HFFc6 (cell line): ENCODE data around the gene KRTAP21-2. TPM values are rescaled to one million over a fixed set of nuclear protein-coding genes. Genes with fewer than 3 reads are reported as not detected.

Source experiments
- DNase-seq: peaks from one replicate; pipeline ENCODE4 v3.0.0-alpha.2; 2018
- H3K27ac Mint-ChIP-seq: 2 replicates; pipeline ENCODE4 v1.8.0; 2020; ENCODE audit warnings: mild to moderate bottlenecking, mixed read lengths
- H3K27me3 Mint-ChIP-seq: 2 replicates; pipeline ENCODE4 v1.8.0; 2021; ENCODE audit warnings: mild to moderate bottlenecking, moderate library complexity, mixed read lengths; ENCODE audit not compliant: insufficient read depth
- H3K36me3 Mint-ChIP-seq: 2 replicates; pipeline ENCODE4 v1.8.0; 2021; ENCODE audit warnings: low read depth, mixed read lengths
- H3K4me1 Mint-ChIP-seq: 2 replicates; pipeline ENCODE4 v1.8.0; 2020; ENCODE audit warnings: low read depth, mixed read lengths
- H3K4me3 Mint-ChIP-seq: 2 replicates; pipeline ENCODE4 v1.8.0; 2020; ENCODE audit warnings: mild to moderate bottlenecking, moderate library complexity, mixed read lengths
- H3K9me3 Mint-ChIP-seq: 2 replicates; pipeline ENCODE4 v1.8.0; 2020; ENCODE audit warnings: mild to moderate bottlenecking, mixed read lengths
- long read RNA-seq: library from polyadenylated mRNA; unstranded; transcript quantifications from one replicate; pipeline ENCODE4 v2.0.0, GENCODE V29; 2019
- total RNA-seq, 6 experiments: library from RNA; stranded (reverse); fragmentation: NEBNext Ultra II Directional; extraction: Animal tissue kit (Norgen Biotek cat#: 25700); gene quantifications; 2 replicates in 1 of 6; 3 replicates in 5 of 6; pipeline ENCODE4 v1.2.3, GENCODE V29; 2021
- TF ChIP-seq, protein P1 (sequence below): fragments of 200-600 bp; sonication (generic); IDR thresholded peaks from 2 replicates; pipeline ENCODE4 v1.5.0; 2021; ENCODE audit warnings: antibody characterized with exemption, mild to moderate bottlenecking

The KRTAP21-2 gene
- total RNA-seq: not detected
- long read RNA-seq: 0 reads

DNA sequence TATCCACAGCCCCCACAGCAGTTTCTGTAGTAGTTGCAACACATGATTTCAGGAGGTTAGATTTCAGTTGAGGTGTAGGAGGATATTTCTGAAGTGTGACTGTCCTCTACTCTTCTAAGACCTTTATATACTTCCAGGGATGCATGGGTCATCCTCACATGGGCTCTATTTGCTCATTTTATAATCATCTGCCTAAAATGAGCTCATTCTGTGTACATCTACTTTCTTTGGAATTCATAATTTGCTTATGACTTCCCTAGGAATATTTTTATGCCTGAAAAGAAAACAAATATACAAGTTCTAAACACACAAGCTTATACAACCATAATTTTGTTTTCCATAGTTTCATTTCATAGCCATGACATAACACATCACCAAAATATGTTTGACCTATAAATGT is at the start of gene KRTAP21-2:
KRTAP21-2 (minus strand) TSS at position 101 of the 400 bp plus-strand sequence; CDS start at position 44, 57 bp downstream.
- no peaks in the 10 kb centered on the region for H3K4me1 Mint-ChIP-seq
- H3K9me3 Mint-ChIP-seq: peaks cover 41% of the 10 kb centered on the region
- H3K4me3 Mint-ChIP-seq: no peak within 1 kb of the TSS
- H3K27ac Mint-ChIP-seq: no peak within 1 kb of the TSS
- no peak for DNase-seq
- no peaks in the 10 kb centered on the region; the same call in 1 of the 2 replicates for H3K27me3 Mint-ChIP-seq
- no peaks in the 10 kb centered on the region for H3K36me3 Mint-ChIP-seq
- TF ChIP-seq, protein P1, sequence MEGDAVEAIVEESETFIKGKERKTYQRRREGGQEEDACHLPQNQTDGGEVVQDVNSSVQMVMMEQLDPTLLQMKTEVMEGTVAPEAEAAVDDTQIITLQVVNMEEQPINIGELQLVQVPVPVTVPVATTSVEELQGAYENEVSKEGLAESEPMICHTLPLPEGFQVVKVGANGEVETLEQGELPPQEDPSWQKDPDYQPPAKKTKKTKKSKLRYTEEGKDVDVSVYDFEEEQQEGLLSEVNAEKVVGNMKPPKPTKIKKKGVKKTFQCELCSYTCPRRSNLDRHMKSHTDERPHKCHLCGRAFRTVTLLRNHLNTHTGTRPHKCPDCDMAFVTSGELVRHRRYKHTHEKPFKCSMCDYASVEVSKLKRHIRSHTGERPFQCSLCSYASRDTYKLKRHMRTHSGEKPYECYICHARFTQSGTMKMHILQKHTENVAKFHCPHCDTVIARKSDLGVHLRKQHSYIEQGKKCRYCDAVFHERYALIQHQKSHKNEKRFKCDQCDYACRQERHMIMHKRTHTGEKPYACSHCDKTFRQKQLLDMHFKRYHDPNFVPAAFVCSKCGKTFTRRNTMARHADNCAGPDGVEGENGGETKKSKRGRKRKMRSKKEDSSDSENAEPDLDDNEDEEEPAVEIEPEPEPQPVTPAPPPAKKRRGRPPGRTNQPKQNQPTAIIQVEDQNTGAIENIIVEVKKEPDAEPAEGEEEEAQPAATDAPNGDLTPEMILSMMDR: no peak

DNA sequence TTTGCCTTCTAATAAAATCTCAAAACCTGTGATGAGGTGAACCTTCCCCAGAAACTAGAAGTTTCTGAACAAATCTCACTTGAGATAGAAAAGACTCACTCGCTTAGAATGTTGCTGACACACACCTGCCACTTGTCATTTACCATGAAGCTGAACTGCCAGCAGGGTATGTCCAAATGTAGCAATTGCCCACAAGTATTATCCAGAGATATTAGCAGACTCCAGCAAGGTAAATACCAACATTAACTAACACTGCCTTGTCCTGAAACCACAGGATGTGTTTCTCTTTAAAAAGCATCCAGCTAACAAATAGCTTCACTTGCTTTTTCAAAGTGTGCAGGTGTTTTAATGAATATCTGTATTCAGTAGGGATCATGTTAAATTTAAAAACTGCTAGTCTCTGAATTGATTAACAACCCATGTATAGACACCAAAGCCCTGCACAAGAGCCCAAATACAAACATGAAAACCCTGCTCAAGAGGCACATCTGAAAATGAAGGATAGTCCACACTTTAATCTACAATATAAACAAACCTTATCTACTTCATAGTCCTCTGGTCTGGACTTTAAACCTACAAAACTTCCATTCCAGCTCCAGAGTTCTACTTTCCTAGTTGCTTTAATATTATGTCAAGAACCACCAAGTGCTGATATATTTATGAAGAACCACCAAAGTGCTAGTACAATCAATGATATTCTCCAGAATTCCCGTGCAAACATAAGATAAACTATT is 46.7 kb upstream of the KRTAP21-2 start:
- Mint-ChIP-seq H3K27me3 (no peaks in the 10 kb centered on the region), H3K36me3 (no peaks in the 10 kb centered on the region), H3K4me1 (no peaks in the 10 kb centered on the region), H3K27ac (no peak overlapping the region), H3K4me3 (no peak overlapping the region), H3K9me3 (peaks cover 39% of the 10 kb centered on the region)
- TF ChIP-seq, protein P1: no peak
- no peak for DNase-seq

DNA sequence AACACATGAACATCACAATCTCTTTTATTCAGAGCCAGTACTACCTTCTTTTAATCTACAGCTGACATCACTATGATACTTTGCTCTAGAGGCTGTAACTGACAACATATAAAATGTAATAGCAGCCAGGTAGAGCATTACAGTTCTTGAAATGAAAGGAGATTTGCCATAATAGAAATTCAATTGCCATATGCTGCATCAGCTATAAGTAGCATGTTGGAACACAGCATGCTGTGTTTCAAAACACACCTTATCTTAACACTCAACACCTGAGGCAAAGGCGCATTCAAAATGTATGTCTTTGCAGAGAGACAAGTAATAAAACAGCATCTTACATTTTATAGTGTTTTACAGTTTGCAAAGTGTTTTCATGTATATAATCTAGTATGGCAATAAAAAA is 32.2 kb upstream of the KRTAP21-2 start:
- DNase-seq: no peak
- H3K27me3 Mint-ChIP-seq: no peaks in the 10 kb centered on the region
- H3K27ac Mint-ChIP-seq: no peak overlapping the region
- H3K4me1 Mint-ChIP-seq: no peaks in the 10 kb centered on the region
- H3K36me3 Mint-ChIP-seq: peaks cover 8% of the 10 kb centered on the region; the same call in 1 of the 2 replicates
- H3K9me3 Mint-ChIP-seq: peaks cover 47% of the 10 kb centered on the region
- TF ChIP-seq, protein P1: no peak
- H3K4me3 Mint-ChIP-seq: no peak overlapping the region

DNA sequence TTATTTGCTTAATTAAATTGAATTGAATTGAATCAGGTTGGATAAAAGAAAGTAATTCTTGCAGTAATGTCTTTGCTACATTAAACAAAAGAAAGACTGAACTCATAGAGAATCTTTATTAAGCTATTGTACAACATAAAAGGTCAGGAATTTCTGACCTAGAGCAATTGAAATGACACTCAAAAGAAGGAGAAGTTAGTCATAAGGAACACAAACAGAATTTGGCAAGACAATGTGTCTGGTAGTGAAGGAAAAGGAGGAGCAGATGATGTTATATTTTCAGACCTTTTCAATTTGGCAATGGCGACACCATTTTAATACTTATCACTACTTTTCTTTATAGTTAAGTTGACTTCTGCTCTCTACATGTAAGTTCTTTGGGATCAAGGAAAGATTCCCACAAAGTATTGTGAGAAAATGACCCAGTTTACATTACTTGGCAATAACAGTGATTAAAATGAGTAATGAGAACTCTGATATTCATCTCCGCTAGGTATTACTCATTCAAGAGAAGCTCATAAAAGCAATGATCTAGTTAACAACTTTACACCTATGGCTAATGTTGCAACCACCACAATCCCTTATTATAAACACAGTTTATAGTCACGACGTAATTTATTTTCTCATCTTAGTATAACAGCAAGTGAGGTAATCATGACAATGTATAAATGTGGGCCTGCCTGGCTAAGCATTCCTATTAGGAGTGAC is 22.8 kb upstream of the KRTAP21-2 start:
- peaks cover 42% of the 10 kb centered on the region for H3K9me3 Mint-ChIP-seq
- H3K4me1 Mint-ChIP-seq: no peaks in the 10 kb centered on the region
- H3K36me3 Mint-ChIP-seq: 0 out of 2 replicates have a peak, but pooled peaks cover under 1% of the 10 kb centered on the region
- no peak for DNase-seq
- TF ChIP-seq, protein P1: no peak
- H3K27ac Mint-ChIP-seq: no peak overlapping the region
- H3K4me3 Mint-ChIP-seq: no peak overlapping the region
- H3K27me3 Mint-ChIP-seq: no peaks in the 10 kb centered on the region

DNA sequence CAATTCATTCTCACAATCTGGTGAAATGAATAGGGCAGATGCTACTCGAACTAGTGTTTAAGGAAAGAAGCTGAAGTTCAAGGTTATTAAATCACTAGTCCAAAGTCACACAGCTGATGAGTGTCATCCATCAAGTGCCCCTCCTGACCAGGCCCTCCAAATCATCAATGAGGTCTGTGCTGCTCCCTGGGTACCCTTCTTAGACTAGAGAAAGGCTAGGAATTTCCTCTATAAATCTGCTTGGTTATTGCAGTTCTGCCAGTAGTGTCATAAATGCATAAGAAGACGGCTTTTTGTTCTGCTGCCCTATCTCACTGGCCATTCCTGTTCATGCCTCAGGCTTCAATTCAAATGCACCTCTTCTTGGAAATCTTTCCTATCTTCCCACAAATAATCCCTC is 13.7 kb upstream of the KRTAP21-2 start:
- TF ChIP-seq, protein P1: no peak
- no peaks in the 10 kb centered on the region for H3K4me1 Mint-ChIP-seq
- no peak overlapping the region for H3K4me3 Mint-ChIP-seq
- peaks cover 9% of the 10 kb centered on the region; the same call in 1 of the 2 replicates for H3K36me3 Mint-ChIP-seq
- no peak for DNase-seq
- peaks cover 68% of the 10 kb centered on the region for H3K9me3 Mint-ChIP-seq
- H3K27me3 Mint-ChIP-seq: no peaks in the 10 kb centered on the region
- no peak overlapping the region for H3K27ac Mint-ChIP-seq
